Sciatic nerve (tissue), 2 donors: ENCODE measurements around the gene NUP98. TPM values are rescaled to one million over a fixed set of nuclear protein-coding genes. Genes with fewer than 3 reads are reported as not detected.
A peak's percentile ranks its signal among the peaks of the same experiment; 100 is the strongest.

ENCODE experiments used
- ATAC-seq: fragments of 200-7000 bp; cut with Tn5 transposase; one replicate; pipeline ENCODE4 v1.9.1; 2020; ENCODE audit warnings: mild to moderate bottlenecking, moderate library complexity
- DNase-seq: peaks from one replicate; pipeline ENCODE4 v3.0.0-alpha.2; 2020; ENCODE audit warnings: low spot score
- intact Hi-C: fragments of 100-400 bp; cut with DNase I; formaldehyde crosslinking; loops from one replicate; pipeline ENCODE4 v1.14.2; 2022
- total RNA-seq: library from RNA; stranded (reverse); fragmentation: NEBNext Ultra II Directional; extraction: Animal tissue kit (Norgen Biotek cat#: 25700); gene quantifications from one replicate; pipeline ENCODE4 v1.2.1, GENCODE V29; 2021
- donor health status: DM: no; HTN: no; CAD: no.
- donor health status: DM: no; HTN: no; CAD: no.

The NUP98 gene
- total RNA-seq, result 93.1 TPM

- peak; percentile 100 for DNase-seq
- intact Hi-C loops, result no loop called here
- ATAC-seq, result peak; percentile 99
Observed at GRCh38 chr11:3797329-3798090, at the start of gene NUP98. Gene NUP98 (minus strand): TSS chr11:3797554. CDS start chr11:3782117, 15,437 bp downstream.

- ATAC-seq (no peak), DNase-seq (no peak)
- intact Hi-C loops, result no loop called here
Observed at GRCh38 chr11:3845670-3846069, 48.3 kb upstream of the NUP98 start.

GRCh38 chr11:3845246-3845645 lies 47.9 kb upstream of the NUP98 start:
- no peak for ATAC-seq
- DNase-seq, result no peak
- intact Hi-C loops, result no loop called here

- DNase-seq, result no peak
- ATAC-seq, result no peak
- intact Hi-C loops, result no loop called here
Observed at GRCh38 chr11:3843326-3843725, 46.0 kb upstream of the NUP98 start.

GRCh38 chr11:3841426-3842350 lies 44.3 kb upstream of the NUP98 start:
- intact Hi-C loops, result no loop called here
- DNase-seq (peak; percentile 92), ATAC-seq (peak; percentile 86)

- ATAC-seq, result peak; percentile 94
- intact Hi-C loops, result no loop called here
- DNase-seq, result peak; percentile 92
Observed at GRCh38 chr11:3840870-3841425, 43.6 kb upstream of the NUP98 start, which contains the start of gene RHOG. Gene RHOG (minus strand): TSS chr11:3840959. CDS start chr11:3828138, 12,821 bp downstream.

GRCh38 chr11:3840004-3840869 lies 42.9 kb upstream of the NUP98 start:
- ATAC-seq, result no peak

GRCh38 chr11:3838504-3838903 lies 41.1 kb upstream of the NUP98 start:
- ATAC-seq (no peak), DNase-seq (no peak)
- intact Hi-C loops, result no loop called here

More at GRCh38 chr11:3840004-3840869, 42.9 kb upstream of the NUP98 start:
- no peak for DNase-seq
- intact Hi-C loops, result no loop called here

- no peak for DNase-seq
- ATAC-seq, result peak; percentile 21
- intact Hi-C loops, result no loop called here
Observed at GRCh38 chr11:3837793-3838192, 40.4 kb upstream of the NUP98 start.

GRCh38 chr11:3836903-3837302 lies 39.5 kb upstream of the NUP98 start:
- DNase-seq (no peak), ATAC-seq (no peak)
- intact Hi-C loops, result no loop called here

GRCh38 chr11:3835751-3836150 lies 38.4 kb upstream of the NUP98 start:
- DNase-seq (no peak), ATAC-seq (no peak)
- intact Hi-C loops, result no loop called here

GRCh38 chr11:3834664-3835461 lies 37.5 kb upstream of the NUP98 start:
- DNase-seq (no peak), ATAC-seq (peak; percentile 17)
- intact Hi-C loops, result no loop called here

GRCh38 chr11:3834349-3834663 lies 37.0 kb upstream of the NUP98 start:
- DNase-seq (no peak), ATAC-seq (no peak)
- intact Hi-C loops, result no loop called here

- intact Hi-C loops, result no loop called here
- DNase-seq (no peak), ATAC-seq (no peak)
Observed at GRCh38 chr11:3833449-3833848, 36.1 kb upstream of the NUP98 start.

- ATAC-seq (no peak), DNase-seq (no peak)
- intact Hi-C loops, result no loop called here
Observed at GRCh38 chr11:3832816-3833215, 35.5 kb upstream of the NUP98 start.

GRCh38 chr11:3831378-3832239 lies 34.3 kb upstream of the NUP98 start:
- DNase-seq (no peak), ATAC-seq (peak; percentile 49)

GRCh38 chr11:3830730-3831129 lies 33.4 kb upstream of the NUP98 start:
- ATAC-seq (no peak), DNase-seq (no peak)
- intact Hi-C loops, result no loop called here

More at GRCh38 chr11:3831378-3832239, 34.3 kb upstream of the NUP98 start:
- intact Hi-C loops, result no loop called here
